ENCODE measurements around the gene RNU5B-1.

Gene RNU5B-1

GRCh38 chr15:65331811-65332210 lies 27.3 kb downstream of the RNU5B-1 start:
- no peak for TF ChIP-seq CTCF (conservative IDR thresholded peaks at IDR 0.05; ENCODE audit: low read length)
- no peak for DNase-seq (ENCODE audit: low read depth)
- no peak overlapping the region for H3K4me3 ChIP-seq (ENCODE audit: low read length)

- no peak for TF ChIP-seq CTCF (conservative IDR thresholded peaks at IDR 0.05; ENCODE audit: low read length)
- no peak for DNase-seq (ENCODE audit: low read depth)
- no peak overlapping the region for H3K4me3 ChIP-seq (ENCODE audit: low read length)
Observed at GRCh38 chr15:65332391-65333147, 28.1 kb downstream of the RNU5B-1 start.

GRCh38 chr15:65333148-65333820 lies 28.8 kb downstream of the RNU5B-1 start:
- no peak overlapping the region for H3K4me3 ChIP-seq (ENCODE audit: low read length)
- DNase-seq (ENCODE audit: low read depth), result no peak
- no peak for TF ChIP-seq CTCF (conservative IDR thresholded peaks at IDR 0.05; ENCODE audit: low read length)

GRCh38 chr15:65333856-65334255 lies 29.4 kb downstream of the RNU5B-1 start:
- no peak for DNase-seq (ENCODE audit: low read depth)
- no peak overlapping the region for H3K4me3 ChIP-seq (ENCODE audit: low read length)
- no peak for TF ChIP-seq CTCF (conservative IDR thresholded peaks at IDR 0.05; ENCODE audit: low read length)

- H3K4me3 ChIP-seq (ENCODE audit: low read length), result no peak overlapping the region
- TF ChIP-seq CTCF (conservative IDR thresholded peaks at IDR 0.05; ENCODE audit: low read length), result no peak
- no peak for DNase-seq (ENCODE audit: low read depth)
Observed at GRCh38 chr15:65334586-65335231, 30.2 kb downstream of the RNU5B-1 start.

GRCh38 chr15:65335278-65336055 lies 31.0 kb downstream of the RNU5B-1 start:
- no peak overlapping the region for H3K4me3 ChIP-seq (ENCODE audit: low read length)
- DNase-seq (ENCODE audit: low read depth), result no peak
- TF ChIP-seq CTCF (conservative IDR thresholded peaks at IDR 0.05; ENCODE audit: low read length), result no peak

Data from AG10803 (cell line).